NCI-H2196 (cell line): ENCODE measurements around the gene ARHGAP24.

Experiments
- DNase-seq: peaks from one replicate; lab custom pipeline; 2025; ENCODE audit not compliant: unreplicated experiment; lab: John Stamatoyannopoulos, UW

Gene ARHGAP24

DNA sequence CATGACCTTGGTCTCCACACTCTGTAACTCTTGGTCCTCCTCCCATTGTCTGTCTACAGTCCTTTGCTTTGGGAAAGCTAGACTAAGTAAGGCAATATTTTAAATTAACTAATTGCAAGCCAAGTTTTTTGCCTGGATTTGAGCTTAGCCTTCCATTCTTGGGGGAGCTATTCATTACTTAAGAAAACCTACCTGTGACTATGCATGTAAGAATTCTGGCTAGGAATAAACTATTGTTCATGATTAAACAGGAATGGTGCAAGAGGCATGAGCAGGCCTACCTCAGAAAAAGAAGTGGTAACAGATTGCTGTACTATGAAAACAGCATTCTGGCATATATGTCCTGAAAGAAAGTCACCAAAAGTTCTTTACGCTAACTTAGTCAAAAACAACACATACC is 575.5 kb downstream of the ARHGAP24 start:
- no peak for DNase-seq
